Hepatocyte (in vitro differentiated cells): ENCODE data around the gene REN. TPM values are rescaled to one million over a fixed set of nuclear protein-coding genes. Genes with fewer than 3 reads are reported as not detected.

ENCODE experiments used
- DNase-seq: peaks from one replicate; pipeline ENCODE4 v3.0.0-alpha.2; 2016; ENCODE audit warnings: low spot score
- H2AFZ ChIP-seq: fragments of 200-600 bp; sonication (generic); 2 replicates; pipeline ENCODE4 v1.6.0; 2016; ENCODE audit warnings: antibody characterized with exemption, mild to moderate bottlenecking
- H3K27ac ChIP-seq: fragments of 200-600 bp; sonication (generic); 2 replicates; pipeline ENCODE4 v1.5.1; 2016; ENCODE audit warnings: mild to moderate bottlenecking
- H3K27me3 ChIP-seq: fragments of 200-600 bp; sonication (generic); 2 replicates; pipeline ENCODE4 v1.6.1; 2016
- H3K36me3 ChIP-seq: fragments of 200-600 bp; sonication (generic); replicated peaks from 2 replicates; pipeline ENCODE4 v1.5.1; 2016; ENCODE audit warnings: low read depth; ENCODE audit not compliant: insufficient read depth
- H3K4me1 ChIP-seq: fragments of 200-600 bp; sonication (generic); 2 replicates; pipeline ENCODE4 v1.5.1; 2016; ENCODE audit warnings: mild to moderate bottlenecking, moderate library complexity; ENCODE audit not compliant: insufficient read depth
- H3K4me2 ChIP-seq: fragments of 200-600 bp; sonication (generic); 2 replicates; pipeline ENCODE4 v1.6.0; 2016
- H3K4me3 ChIP-seq: fragments of 200-600 bp; sonication (generic); 2 replicates; pipeline ENCODE4 v1.5.1; 2016; ENCODE audit warnings: mild to moderate bottlenecking
- H3K79me2 ChIP-seq: fragments of 200-600 bp; sonication (generic); 2 replicates; pipeline ENCODE4 v1.6.0; 2017; ENCODE audit warnings: mild to moderate bottlenecking
- H3K9me2 ChIP-seq: fragments of 200-600 bp; sonication (generic); replicated peaks from 2 replicates; pipeline ENCODE4 v1.6.0; 2017; ENCODE audit warnings: mild to moderate bottlenecking; ENCODE audit not compliant: insufficient read depth
- H3K9me3 ChIP-seq: fragments of 200-600 bp; sonication (generic); 2 replicates; pipeline ENCODE4 v1.5.1; 2016; ENCODE audit warnings: low read depth, mild to moderate bottlenecking
- H4K20me1 ChIP-seq: fragments of 200-600 bp; sonication (generic); 2 replicates; pipeline ENCODE4 v1.6.0; 2016; ENCODE audit warnings: mild to moderate bottlenecking; ENCODE audit not compliant: insufficient read depth, poor library complexity, severe bottlenecking
- EZH2 ChIP-seq: fragments of 200-600 bp; sonication (generic); IDR thresholded peaks from 2 replicates; pipeline ENCODE4 v1.6.1; 2016; ENCODE audit warnings: antibody characterized with exemption, mild to moderate bottlenecking, borderline replicate concordance
- EZH2phosphoT487 ChIP-seq: fragments of 200-600 bp; sonication (generic); IDR thresholded peaks from one replicate; pipeline ENCODE4 v1.6.1; 2018; ENCODE audit warnings: antibody characterized with exemption, mild to moderate bottlenecking, low read depth, moderate library complexity; ENCODE audit not compliant: unreplicated experiment, severe bottlenecking
- WGBS: methylation state at CpG from one replicate; pipeline ENCODE4 v1.1.6; 2016; ENCODE audit warnings: low lambda C conversion rate; ENCODE audit errors: missing lambda C conversion rate; 5-methylcytosine and 5-hydroxymethylcytosine counted together
- polyA plus RNA-seq: library from polyadenylated mRNA; unstranded; fragments of >200 nt; fragmentation: Nextera tagmentation; extraction: Ambion mirVana; gene quantifications from 2 replicates; pipeline ENCODE4 v1.2.1, GENCODE V29; 2016
- total RNA-seq: library from RNA; depleted of rRNA; stranded (reverse); fragments of >200 nt; gene quantifications from 2 replicates; pipeline ENCODE4 v1.2.3, GENCODE V29; 2014
- TF ChIP-seq, protein P1 (sequence below): fragments of 200-600 bp; sonication (generic); IDR thresholded peaks from 2 replicates; pipeline ENCODE4 v1.5.1; 2016; ENCODE audit warnings: antibody characterized with exemption, mild to moderate bottlenecking; ENCODE audit not compliant: poor library complexity

Gene REN
- total and polyA plus RNA-seq, 2 experiments from 2014 or later: 15.4 to 18.4 TPM

DNA sequence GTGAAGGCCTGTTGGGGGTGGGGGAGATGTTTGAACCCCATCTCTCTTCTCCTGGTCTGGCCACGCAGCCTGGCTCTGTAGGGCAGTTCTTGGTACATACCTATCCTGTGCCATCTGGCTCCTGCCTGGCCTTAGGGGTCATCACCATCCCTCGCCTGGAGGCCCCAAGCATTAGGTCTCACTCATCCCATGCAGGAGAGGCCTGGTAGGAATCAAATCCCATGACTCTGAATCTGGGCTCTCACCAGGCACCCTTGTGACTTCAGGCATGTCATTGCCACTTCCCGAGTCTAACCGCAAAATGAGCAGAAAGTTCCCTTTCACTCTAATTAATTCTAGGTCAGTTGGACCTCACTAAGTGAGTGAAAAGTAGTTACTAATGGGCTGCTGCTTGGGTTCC lies 51.5 kb downstream of the REN start:
- Histone ChIP-seq H3K4me2 (no peak overlapping the region), H3K4me1 (no peaks in the 10 kb centered on the region), H3K4me3 (no peak overlapping the region), H2AFZ (no peak overlapping the region), H3K79me2 (peaks cover 42% of the 10 kb centered on the region), H3K9me3 (no peaks in the 10 kb centered on the region), H4K20me1 (no peaks in the 10 kb centered on the region), H3K9me2 (no peaks in the 10 kb centered on the region), H3K27me3 (no peaks in the 10 kb centered on the region), H3K36me3 (no peaks in the 10 kb centered on the region), H3K27ac (no peak overlapping the region)
- DNase-seq: no peak
- TF ChIP-seq EZH2phosphoT487 (no peak), EZH2 (no peak)
- TF ChIP-seq, protein P1, sequence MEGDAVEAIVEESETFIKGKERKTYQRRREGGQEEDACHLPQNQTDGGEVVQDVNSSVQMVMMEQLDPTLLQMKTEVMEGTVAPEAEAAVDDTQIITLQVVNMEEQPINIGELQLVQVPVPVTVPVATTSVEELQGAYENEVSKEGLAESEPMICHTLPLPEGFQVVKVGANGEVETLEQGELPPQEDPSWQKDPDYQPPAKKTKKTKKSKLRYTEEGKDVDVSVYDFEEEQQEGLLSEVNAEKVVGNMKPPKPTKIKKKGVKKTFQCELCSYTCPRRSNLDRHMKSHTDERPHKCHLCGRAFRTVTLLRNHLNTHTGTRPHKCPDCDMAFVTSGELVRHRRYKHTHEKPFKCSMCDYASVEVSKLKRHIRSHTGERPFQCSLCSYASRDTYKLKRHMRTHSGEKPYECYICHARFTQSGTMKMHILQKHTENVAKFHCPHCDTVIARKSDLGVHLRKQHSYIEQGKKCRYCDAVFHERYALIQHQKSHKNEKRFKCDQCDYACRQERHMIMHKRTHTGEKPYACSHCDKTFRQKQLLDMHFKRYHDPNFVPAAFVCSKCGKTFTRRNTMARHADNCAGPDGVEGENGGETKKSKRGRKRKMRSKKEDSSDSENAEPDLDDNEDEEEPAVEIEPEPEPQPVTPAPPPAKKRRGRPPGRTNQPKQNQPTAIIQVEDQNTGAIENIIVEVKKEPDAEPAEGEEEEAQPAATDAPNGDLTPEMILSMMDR: no peak
- WGBS: 95% methylated on average over 4 of the region's 4 CpGs

DNA sequence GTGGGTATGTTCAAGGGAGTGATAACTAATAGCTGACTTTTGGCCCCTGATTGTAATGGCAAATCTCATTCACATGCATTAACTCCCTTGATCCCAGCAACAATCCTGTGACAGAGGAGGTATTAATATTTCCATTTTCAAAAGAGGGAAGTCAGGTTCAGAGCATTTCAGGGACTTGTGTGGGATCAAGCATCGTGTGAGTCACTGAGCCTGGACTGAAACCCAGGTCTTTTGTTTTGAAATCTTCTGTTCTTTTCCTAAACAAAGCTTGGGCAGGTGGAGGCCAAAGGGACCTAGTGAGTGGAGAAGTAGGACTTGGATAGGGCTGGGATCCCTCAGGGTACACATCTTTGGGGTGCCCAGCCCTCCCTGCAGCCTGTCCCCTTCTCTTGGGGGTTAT lies 52.2 kb downstream of the REN start:
- Histone ChIP-seq H3K79me2 (peaks cover 48% of the 10 kb centered on the region), H2AFZ (no peak overlapping the region), H3K4me3 (no peak overlapping the region), H3K27me3 (no peaks in the 10 kb centered on the region), H3K9me2 (no peaks in the 10 kb centered on the region), H3K4me2 (no peak overlapping the region), H3K4me1 (peaks cover 2% of the 10 kb centered on the region), H3K9me3 (no peaks in the 10 kb centered on the region), H3K36me3 (no peaks in the 10 kb centered on the region), H3K27ac (no peak overlapping the region), H4K20me1 (peaks cover 5% of the 10 kb centered on the region)
- WGBS: 63% methylated on average over 1 of the region's 1 CpG
- no peak for TF ChIP-seq EZH2
- TF ChIP-seq, protein P1: no peak
- DNase-seq: no peak

DNA sequence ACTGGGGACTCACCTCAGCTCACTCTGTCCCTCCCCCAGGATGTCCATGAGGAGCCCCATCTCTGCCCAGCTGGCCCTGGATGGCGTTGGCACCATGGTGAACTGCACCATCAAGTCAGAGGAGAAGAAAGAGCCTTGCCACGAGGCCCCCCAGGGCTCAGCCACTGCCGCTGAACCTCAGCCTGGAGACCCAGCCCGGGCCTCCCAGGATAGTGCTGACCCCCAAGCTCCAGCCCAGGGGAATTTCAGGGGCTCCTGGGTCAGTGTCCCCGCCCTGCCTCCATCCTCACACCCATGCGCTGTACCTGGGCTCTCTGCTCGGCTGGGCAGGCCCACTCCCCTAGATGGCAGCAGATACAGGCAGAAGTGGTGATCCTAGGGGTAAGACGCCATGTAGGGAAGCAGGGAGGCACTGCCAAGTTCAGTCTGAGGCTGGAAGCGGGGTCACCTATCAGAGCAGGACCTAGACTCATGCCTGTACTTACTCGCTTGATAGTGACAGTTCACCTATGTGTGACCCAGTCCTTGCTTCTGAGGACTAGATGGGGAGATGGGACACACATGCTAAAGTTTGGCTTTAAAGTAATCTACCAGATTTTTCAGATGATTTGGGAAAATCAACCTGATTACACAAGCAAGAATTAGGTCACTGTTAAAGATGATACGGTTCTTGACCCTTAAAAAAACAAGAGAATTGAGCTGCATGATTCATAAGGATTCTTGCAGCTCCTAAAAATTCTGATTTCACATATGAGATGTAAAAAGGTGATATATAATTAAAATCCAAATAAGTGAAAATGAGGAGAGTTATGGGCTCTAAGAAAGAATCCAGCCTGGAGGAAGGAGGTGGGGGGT lies 53.0 kb downstream of the REN start:
- no peaks in the 10 kb centered on the region for H3K9me2 ChIP-seq
- no peaks in the 10 kb centered on the region for H3K36me3 ChIP-seq
- H3K27ac ChIP-seq: no peak overlapping the region
- H3K27me3 ChIP-seq: no peaks in the 10 kb centered on the region
- 86% methylated on average over 11 of the region's 11 CpGs for WGBS
- H2AFZ ChIP-seq: no peak overlapping the region
- H3K79me2 ChIP-seq: peaks cover 56% of the 10 kb centered on the region
- no peak for DNase-seq
- H3K4me2 ChIP-seq: no peak overlapping the region
- H3K9me3 ChIP-seq: no peaks in the 10 kb centered on the region
- TF ChIP-seq, protein P1: no peak
- TF ChIP-seq EZH2phosphoT487 (no peak), EZH2 (no peak)
- no peak overlapping the region for H3K4me3 ChIP-seq
- peaks cover 5% of the 10 kb centered on the region for H4K20me1 ChIP-seq
- H3K4me1 ChIP-seq: peaks cover 10% of the 10 kb centered on the region
